ENCODE data around the gene ELF4.

ELF4 gene

DNA sequence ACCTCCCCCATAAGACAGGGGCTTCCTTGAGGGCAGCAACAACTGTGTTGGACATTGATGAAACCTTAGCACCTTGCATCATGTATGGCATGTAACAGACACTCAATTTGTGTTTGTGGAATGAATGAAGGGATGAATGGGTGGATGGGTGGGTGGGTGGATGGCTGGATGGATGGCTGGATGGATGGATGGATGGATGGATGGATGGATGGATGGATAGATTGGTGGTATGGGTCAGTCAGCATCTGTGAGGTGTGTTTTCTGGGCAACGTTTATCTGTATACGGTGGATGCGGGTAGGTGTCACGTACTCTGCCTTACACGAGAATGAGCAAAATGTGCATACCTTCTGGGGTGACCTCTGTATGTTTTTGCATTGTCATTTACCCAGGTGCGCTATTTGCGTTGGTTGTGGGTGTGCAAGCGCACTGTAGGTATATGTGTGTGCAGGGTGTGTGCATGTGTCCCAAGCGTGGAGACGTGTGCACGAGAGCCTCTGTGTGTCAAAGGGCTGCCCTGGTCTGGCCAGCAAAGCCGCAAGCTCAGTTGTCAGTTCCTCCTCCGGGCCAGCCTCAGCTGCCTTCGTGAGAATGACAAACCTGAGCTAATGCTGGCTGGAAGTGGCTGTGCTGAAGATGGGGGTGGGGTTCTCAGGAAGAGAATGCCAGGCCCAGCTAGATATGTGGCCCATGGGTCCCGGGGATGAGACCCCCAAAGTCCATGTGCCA lies 26.5 kb downstream of the ELF4 start:
- DNase-seq: no peak

DNA sequence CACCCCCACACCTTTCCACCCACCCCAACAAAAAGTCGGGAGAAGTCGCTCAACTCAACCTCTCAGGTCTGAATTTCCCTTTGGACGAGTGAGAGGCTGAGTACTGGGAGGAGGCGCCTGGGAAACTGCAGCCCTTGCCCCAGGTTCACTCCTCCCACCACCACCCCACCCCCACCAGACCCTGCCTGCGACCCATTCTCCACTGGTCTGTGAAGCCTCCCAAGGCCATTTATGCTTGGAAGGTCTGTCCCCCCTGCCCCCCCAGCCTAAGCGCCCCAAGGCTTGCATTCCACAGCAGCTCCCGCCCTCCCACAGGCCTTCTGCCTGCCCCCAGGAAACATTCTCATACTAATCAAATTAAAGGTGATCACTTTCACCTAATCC lies 27.2 kb downstream of the ELF4 start:
- no peak for DNase-seq

DNA sequence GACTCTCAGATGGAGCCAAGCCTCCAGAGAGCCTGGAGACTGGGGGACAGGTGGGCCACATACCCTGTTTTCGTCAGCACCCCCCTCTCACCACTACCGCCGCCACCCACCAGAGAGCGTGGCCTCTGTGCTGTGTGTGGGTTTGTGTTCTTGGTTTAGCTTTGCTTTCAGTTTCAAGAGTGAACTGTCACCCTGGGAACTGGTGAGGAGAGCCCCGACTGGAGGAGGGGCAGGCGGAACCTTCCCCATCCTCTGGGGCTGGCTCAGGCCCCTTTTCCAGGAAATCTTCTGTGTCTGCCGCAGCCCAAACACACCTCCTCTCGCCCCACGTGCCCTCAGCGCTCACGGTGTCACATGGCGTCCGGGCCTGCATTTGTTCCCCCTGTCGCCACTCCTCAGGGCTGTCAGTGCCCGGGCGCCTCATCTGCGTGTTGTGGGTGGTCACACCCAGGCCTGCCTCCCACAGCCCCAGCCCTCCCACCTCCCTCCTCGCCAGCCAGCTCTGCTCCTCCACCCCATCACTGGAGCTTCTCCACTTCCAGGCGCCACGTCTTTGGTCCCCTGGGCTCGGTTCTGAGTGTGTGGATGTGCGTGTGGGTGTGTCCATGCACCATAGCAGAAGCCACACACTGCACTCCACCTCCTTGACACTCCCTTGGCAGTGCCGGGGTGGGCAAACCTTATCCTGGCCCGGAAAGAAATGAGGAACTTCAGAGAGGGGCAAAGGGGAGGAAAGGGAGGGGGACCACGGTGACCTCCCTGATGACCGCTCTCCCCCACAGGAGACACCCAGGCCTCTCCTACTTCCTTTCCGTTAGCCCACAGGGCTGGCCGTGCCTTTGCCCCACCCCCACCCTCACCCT lies 27.8 kb downstream of the ELF4 start:
- DNase-seq: no peak

DNA sequence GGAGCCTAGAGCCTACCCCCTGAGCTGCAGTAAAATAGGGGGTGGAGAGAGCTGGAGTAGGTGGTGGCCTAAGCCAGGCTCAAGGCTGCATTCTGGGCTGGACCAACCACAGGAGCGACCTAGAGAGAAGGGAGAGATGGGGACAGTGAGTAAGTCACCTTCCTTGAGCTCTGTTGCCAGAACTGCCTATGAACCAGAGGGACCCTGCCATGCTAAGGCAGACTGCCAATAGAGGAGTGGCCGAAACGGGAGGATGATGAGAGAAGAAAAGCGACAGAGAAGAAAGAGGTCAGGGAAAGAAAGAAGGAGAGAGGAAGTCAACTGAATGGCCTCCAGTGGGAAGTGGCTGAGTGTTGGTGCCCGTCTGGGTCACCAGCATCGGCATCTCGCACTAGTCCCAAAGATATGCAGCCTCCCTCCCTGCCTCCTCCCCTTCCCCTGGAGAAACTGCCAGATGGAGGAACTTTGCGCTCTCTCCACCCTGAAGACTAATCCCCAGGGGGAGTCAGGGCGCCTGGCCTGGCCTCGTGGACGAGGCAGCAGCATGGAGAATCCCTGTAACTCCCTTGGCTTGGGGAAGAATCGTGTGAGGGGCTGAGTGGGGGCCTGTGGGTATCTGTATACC lies 28.8 kb downstream of the ELF4 start:
- DNase-seq: no peak

DNA sequence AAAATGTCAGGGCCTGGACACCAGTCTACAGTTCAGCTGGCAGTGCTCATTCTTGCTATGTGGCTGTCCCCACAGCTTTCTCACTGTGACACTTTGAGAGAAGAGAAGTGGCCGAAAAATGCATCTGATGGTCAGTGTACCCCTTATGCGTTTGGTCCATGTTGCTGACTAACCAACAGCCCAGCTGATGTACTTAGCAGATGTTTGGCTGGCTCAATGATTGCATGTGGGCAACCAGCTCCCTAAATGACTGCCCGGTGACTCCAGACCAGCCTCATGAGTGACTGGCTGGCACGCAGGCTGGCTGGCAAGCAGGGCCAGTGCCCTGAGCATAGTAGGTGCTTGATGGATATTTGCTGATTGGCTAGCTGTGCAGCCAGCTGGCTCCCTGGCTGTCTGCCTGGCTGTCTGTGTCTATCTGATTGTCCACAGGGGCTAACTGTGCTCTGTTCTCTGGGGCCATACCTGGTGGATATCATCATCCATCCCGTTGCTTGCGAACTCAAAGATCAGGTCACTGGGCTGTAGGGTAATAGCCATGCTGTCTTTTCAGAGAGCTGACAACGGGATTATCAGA lies 29.4 kb downstream of the ELF4 start:
- DNase-seq: no peak

DNA sequence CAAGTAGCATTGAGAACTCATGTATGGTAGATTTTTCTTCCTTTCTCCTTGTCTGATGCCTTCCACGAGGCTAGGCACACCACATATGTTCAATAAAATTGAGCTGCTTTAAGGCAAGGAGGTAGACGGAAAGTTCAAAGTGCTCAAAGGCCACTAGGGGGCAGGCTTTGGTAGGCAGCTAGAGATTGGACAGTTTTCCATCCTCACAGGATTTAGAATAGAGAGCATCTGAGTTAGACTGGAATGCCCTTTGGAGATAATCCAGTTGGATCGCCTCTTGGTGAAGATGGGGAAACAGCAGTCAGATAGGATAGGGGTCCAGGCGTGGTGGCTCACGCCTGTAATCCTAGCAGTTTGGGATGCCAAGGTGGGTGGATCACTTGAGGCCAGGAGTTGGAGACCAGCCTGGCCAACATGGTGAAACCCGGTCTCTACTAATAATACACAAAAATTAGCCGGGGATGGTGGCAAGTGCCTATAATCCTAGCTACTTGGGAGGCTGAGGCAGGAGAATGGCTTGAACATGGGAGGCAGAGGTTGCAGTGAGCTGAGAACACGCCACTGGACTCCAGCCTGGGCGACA lies 30.4 kb downstream of the ELF4 start:
- no peak for DNase-seq

DNA sequence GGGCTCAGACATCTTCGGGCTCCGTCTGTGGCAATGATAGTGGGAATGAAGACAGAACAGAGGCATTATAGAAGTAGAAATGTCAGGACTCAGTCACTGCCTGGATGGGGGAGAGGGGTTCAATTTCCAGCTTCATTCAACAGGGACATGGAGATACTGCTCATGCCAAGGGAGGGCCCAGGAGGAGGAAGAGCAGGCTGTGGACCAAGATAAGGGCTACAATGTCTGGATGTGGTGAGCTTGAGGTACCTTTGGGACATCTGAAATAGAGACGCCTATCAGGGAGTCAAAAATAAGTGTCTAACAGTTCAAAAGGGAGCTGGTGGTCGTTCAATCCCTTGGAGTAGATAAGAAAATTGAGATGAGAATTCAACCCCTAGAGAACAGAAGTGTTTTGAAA lies 34.5 kb downstream of the ELF4 start:
- no peak for DNase-seq

DNA sequence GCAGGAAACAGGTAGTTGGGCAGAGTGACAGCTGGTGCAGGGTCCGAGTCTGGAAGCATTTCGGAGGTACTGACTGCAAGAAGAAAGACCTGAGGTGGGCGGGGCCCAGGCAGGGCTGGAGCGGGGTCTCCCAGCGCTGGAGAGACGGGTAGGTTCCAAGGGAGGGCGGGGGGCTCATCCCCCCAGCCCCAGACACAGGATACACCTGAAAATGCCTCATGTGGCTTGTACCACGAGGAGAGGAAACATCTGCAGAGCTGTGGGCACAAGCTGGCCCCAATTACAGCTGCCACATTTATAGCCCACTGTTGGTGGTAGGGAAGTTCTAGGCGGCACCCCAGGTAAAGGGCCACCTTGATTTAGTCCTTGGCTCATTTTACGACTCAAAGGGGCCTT lies 38.0 kb downstream of the ELF4 start:
- DNase-seq: no peak

DNA sequence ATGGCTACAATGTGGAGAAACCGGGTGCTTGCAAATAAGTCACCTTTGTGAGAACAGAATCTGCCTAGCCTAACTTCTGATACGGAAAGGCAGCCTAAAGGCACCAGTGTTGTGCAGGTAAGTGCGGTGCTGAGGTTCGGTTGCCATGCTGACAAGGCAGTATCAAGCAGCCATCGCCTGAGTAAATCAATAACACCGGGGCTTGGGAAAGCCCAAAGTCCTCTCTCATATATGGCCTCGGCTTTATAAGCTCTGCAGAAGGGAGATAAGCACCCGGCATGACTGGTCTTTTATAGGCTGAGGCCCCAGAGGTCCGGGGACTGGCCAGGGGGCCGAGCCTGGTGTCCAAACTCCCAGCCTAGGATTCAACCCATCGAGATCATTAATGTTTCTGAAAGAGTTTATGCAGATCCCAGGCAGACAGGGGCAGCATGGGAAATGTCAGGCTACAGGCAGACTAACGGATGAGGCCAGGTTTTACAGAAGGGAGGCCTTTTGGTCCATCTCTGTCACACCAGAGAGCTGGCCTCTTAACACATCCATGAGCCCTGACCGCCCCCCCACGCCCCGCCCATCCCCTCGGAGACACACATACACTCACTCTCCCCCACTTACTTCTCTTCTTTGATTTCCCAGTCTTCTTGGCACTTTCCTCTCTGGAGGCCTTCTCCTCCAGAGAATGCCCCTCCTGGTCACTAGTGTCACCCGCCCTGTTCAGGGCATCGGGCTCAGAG lies 38.5 kb downstream of the ELF4 start:
- no peak for DNase-seq

DNA sequence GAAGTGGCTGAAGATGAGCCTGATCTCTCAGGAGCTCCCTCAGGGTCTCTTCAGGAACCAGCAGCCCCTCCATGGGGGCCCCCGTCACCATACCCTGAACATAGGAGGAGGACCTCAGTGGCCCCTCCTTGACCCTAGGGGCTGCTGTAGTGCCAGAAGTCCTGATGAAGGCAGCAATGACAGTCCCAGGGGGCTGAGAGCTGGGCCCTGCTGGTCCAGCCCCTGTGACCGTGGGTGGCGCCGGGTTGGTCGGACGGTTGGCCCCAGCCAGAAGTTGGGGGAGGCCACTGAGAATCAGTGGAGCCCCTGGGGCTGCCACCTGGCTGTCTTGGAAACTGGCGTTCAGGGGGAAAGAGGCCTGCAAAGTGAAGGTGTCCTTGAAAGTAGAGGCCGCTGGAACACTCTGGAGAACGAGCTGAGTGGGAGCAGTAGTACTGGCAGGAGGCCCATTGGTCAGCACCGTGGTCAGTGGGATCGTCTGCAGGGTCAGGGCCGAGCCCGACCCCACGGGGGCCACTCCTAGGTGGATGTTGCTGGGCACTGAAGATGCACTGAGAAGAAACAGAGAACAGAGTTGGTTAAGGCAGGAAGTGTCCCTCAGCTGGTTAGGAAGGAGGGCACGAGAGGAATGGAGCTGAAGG lies 43.2 kb downstream of the ELF4 start:
- no peak for DNase-seq

DNA sequence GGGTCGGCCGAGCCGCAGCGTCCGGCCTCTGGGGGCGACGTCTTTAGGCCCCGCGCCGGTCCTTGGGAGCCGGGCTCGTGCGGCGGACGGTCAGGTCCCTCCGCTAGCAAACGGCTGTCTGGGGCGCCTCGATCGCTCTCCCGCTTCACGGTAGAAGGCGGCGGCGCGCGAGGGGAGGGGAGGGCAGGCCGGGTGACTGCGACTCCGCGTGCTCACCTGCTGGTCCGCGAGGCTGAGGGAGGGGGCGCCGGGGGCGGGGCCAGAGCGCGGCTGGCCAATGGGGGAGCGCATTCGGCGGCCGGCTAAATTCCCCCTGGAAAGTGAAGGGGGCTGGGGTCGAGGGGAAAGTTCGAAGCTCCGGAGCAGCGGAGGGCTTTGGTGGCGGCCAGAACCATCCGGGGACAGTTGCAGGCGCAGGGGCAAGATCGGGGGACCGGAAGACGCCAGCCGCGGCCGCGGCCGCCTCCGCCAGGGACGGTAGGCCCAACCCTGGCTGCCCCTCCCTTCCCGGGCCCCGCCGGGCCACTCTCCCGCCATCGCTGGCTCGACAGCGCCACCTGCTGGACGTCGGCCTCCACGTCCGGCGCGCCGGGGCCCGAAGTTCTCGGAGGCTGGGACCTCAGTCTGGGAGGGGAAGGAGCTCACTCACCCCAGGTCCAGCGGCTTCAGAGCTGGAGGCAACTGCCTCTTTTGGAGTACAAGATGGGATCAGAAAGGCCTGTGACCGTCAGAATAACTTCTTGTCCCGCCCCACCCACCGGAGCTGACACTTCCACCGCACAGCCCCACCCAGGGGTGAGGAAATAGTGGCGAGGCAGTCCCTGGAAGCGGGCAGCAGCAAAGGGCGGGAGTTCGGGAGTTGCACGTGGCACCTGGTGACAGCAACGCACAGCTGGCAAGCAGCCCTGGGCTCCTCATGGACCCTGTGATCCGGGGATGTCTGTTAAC lies 49.9 kb downstream of the ELF4 start:
- DNase-seq: no peak

DNA sequence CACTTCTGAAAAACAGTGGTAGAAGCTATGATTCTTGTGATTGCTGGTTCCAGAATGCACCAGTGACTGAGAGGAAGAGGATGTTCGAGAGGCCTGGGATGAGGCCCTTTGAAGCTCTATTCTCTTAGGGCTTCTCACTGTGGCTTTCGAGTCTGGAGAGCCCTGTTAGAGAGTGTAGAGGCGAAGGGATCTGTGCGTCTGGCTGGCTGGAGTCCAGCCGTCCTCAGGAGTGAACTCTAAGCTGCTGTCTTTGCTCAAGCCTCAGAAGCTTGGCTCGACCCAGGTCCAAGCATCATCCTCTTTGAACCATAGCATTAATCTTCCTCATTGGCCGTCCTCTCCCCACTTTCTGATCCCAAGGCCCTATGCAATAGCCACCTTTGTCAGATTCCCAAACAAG lies 51.6 kb downstream of the ELF4 start:
- DNase-seq: no peak

DNA sequence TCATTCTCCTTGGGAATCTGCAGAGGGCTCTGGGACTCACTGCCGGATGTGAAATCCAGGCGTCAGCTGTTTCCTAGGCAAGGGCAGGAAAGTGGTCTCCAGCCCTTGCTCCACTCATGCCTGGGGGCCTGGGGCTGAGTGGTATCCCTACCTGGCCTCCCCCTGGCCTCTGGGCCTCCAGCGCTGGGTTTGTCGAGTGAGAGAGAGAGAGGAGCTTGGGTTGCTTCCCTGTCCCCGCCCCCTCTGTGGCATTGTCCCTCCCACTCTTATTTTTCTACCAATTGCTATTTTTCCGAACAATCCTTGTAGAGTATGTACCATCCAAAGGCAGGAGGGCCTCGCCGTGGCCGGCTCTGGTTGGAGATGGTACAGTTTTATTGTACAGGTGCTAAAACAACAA lies 53.1 kb downstream of the ELF4 start:
- DNase-seq: no peak

DNA sequence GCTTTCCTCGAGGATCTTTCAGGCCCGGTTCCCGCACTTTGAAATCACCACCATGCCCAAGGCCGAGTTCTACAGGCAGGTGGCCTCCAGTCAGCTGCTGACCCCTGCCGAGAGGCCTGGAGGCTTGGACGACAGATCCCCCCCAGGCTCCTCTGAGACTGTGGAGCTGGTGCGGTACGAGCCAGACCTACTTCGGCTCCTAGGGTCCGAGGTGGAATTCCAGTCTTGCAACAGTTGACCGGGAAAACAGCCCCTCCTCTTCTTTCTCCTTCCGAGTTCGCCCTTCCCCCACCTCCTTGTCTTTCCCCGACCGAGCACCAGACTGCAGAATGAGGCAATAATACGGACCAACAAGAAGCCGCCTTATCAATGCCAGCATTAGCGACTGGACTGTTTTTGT lies 54.4 kb downstream of the ELF4 start:
- no peak for DNase-seq

DNA sequence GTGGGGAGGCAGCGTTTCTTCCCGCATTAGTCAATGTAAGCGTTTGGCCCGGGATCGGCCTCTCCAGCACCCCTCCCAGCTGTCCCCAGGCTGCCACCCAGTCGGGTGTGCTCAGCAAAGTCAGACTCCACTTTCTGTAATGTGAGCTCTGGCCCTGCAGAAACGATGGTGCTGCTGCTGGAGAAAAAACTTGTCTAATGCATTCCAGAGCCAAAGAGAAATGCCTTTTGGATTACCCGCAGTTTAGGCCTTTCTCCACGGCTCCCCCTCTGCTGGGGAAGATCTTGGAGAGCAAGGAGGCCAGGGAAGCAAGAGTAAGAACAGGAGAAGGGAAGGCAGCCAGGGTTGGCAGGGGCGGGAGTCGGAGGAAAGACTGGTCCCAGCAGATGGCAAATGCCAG lies 55.2 kb downstream of the ELF4 start:
- DNase-seq: no peak

DNA sequence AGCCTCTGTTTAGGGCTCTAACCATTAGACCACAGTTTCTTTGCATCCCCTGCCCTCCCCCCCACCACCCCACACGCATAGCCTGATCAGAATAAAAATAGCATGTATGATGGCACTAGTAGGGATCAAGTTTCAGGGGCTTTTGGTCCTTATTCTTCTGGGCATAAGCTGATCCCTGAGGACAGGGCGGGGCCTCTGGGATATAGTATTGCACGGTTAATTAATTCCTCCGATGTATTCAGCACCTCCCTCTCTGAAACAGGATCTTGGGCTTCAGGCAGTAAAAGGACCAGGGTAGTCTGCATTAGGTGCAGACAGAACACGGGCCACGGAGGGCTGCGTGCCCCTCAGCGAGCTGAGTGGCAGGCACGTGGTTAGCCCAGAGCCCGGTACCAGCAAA lies 57.1 kb downstream of the ELF4 start:
- no peak for DNase-seq

DNA sequence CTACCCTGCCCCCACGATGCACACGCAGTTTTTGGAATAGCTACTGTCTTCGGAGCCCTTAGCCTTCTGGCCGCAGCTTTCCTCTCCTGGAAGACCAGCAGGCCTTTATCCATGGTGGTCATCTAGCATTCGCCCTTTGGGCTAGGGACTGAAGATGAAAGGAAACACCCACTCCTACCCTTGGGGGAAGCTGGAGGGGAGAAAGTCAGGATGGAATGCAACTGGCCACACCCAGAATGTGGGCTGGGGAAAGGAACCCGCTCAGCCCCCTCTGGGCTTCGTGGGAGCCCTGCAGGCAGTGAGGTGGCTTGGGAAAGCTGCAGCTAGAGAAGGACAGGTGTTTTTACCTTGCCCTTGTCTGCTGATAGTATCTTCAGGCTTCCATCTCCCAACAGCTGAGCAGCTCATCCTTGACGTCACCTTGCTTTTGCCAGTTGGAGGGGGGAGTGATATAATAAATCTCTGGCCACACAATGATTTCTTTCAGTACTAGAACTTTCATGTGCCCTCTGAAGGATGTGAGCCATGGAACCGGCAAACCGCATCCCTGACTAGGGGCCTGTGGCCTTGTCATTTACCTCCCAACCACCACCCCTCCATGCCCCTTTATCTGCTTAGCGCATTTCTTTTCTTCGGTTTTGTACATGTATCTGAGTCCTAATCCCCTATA lies 59.0 kb downstream of the ELF4 start:
- DNase-seq: no peak

DNA sequence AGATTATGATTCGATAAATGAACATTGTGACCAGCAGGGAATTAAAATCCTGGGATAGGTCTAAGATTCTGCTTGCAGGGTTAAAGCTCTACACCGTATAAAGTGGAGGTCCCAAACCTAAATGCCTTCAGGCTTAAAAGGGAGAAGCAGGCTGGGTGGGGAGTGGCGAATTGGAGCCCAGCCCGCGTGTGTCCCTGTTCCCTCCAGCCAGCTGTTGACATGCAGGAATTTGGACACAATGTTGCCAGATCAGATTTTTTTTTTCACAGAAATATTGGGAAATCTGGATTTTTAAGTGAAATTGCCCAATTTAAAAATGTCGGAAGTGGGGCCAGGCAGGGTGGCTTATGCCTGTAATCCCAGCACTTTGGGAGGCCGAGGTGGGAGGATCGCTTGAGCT lies 60.5 kb downstream of the ELF4 start:
- no peak for DNase-seq

DNA sequence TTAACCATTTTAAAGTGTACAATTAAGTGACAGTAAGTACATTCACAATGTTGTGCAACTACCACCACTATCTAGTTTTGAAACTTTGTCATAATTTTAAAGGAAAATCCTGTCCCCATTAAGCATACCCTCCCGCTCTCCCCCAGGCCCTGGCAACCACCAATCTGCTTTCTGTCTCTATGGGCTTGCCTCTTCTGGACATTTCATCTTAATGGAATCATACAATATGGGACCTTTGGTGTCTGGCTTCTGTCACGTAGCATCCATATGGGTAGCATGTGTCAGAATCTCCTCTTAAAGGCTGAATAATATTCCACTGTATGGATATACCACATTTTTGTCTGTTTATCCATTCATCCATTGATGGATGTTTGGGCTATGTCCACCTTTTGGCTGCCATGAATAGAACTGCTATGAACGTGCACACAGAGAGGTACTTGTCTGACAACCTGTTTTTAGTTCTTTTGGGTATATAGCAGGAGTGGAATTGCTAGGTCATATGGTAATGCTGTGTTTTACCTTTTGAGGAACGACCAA lies 61.5 kb downstream of the ELF4 start:
- DNase-seq: no peak

DNA sequence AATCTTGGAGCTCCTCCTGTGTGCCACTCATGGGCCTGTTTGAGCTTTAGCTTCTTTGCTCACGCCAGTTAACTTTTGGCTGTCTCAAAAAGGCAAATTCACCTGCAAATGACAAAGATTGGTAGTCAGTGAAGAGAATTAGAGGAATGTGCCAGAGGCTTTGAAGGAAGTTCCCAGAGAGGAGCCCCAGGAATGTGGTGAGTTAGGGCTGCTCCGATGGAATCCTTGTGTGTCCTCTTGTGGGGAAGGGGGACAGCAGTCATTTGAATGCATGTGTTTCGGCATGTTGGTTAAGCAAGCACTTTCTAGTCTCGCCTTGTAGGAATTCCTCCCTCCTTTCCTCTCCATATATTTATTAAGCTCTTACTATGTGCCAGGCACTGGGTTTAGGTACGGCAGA lies 62.9 kb downstream of the ELF4 start:
- no peak for DNase-seq
